Esophagus muscularis mucosa (tissue), 4 donors: ENCODE results near the gene SLC24A3. TPM values are rescaled to one million over a fixed set of nuclear protein-coding genes. Genes with fewer than 3 reads are reported as not detected.

Experiments
- DNase-seq: peaks from one replicate; pipeline ENCODE4 v3.0.0-alpha.2; 2017; ENCODE audit errors: extremely low spot score
- H3K27ac ChIP-seq, 4 donors: fragments of 200-600 bp; sonication (generic); replicated peaks in 1 of 4; 1 replicate in 3 of 4; 2 replicates in 1 of 4; pipeline ENCODE4 v1.5.1; 2016 to 2019; ENCODE audit warnings: mild to moderate bottlenecking in 1 of 4
- H3K27me3 ChIP-seq, 4 donors: fragments of 200-600 bp; sonication (generic); one replicate each; pipeline versions ENCODE4 v1.5.1 to v1.6.0; 2016 to 2019
- H3K36me3 ChIP-seq, 4 donors: fragments of 200-600 bp; sonication (generic); one replicate each; pipeline ENCODE4 v1.5.1; 2016 to 2019
- H3K4me1 ChIP-seq, 4 donors: fragments of 200-600 bp; sonication (generic); one replicate each; pipeline ENCODE4 v1.5.1; 2016 to 2019
- H3K4me3 ChIP-seq, 4 donors: fragments of 200-600 bp; sonication (generic); 1 replicate in 2 of 4; 2 replicates in 2 of 4; pipeline ENCODE4 v1.5.1; 2016 to 2019; ENCODE audit warnings: mild to moderate bottlenecking in 4 of 4, moderate library complexity in 1 of 4
- H3K9me3 ChIP-seq, 4 donors: fragments of 200-600 bp; sonication (generic); 1 replicate in 3 of 4; 2 replicates in 1 of 4; pipeline ENCODE4 v1.5.1; 2016 to 2019
- EP300 ChIP-seq: sonication (generic); formaldehyde crosslinking; IDR thresholded peaks from one replicate; pipeline ENCODE4 v1.6.1; 2017; ENCODE audit warnings: antibody characterized with exemption
- POLR2A ChIP-seq: fragments of 450-650 bp; IDR thresholded peaks from one replicate; pipeline ENCODE4 v1.6.1; 2017; ENCODE audit warnings: antibody characterized with exemption, moderate library complexity, mild to moderate bottlenecking, low read depth
- POLR2AphosphoS5 ChIP-seq, 2 donors: sonication (generic); formaldehyde crosslinking; IDR thresholded peaks; one replicate each; pipeline ENCODE4 v1.6.1; 2017; ENCODE audit warnings: antibody characterized with exemption in 2 of 2
- WGBS: methylation state at CpG from one replicate; pipeline ENCODE4 v1.1.5; 2018; 5-methylcytosine and 5-hydroxymethylcytosine counted together
- intact Hi-C: fragments of 100-400 bp; cut with DNase I; formaldehyde crosslinking; loops from one replicate; pipeline ENCODE4 v1.15.1; 2023
- total RNA-seq, 4 donors: library from RNA; depleted of rRNA; stranded (reverse); fragments of >200 nt; gene quantifications; one replicate each; pipeline versions ENCODE4 v1.1.0 to v1.2.1, GENCODE V29; 2016
- TF ChIP-seq, protein P1 (sequence below), 3 experiments: fragments of 200-600 bp in 2 of 3; fragments of 450-650 bp in 1 of 3; sonication (generic) in 2 of 3; IDR thresholded peaks; one replicate each; pipeline ENCODE4 v1.5.1; 2017 to 2019; ENCODE audit warnings: antibody characterized with exemption in 3 of 3, mild to moderate bottlenecking in 2 of 3, moderate library complexity in 1 of 3

SLC24A3 gene
- total RNA-seq, 4 donors from 2014 or later = 4.6 to 11.5 (median 6.6) TPM

DNA sequence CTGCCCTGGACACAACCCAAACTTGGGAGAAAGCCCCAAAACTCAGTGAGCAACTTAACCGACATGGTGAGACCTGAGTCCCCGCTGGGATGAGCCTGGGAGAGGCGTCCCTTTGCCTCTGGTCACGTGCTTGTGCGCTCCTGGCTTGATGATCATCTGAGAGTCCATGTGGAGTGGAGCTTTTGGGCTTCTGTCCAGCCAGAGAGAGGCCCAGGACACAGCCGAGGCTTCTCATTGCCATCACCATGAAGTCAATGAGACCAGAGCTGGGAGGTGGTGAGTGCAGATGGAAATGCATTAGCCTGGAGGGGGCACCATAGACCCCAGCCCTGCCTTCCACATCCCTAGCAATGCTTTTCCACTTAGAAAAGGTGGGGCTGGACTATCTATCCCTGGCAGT lies 250.0 kb downstream of the SLC24A3 start:
- Histone ChIP-seq H3K27ac (no peak overlapping the region), H3K36me3 (no peaks in the 10 kb centered on the region), H3K4me3 (no peak overlapping the region), H3K4me1 (peaks cover 0 to 11% (median 6%) of the 10 kb centered on the region in 4 donors), H3K9me3 (no peaks in the 10 kb centered on the region), H3K27me3 (no peaks in the 10 kb centered on the region)
- 88% methylated on average over 6 of the region's 6 CpGs for WGBS
- TF ChIP-seq, protein P1, sequence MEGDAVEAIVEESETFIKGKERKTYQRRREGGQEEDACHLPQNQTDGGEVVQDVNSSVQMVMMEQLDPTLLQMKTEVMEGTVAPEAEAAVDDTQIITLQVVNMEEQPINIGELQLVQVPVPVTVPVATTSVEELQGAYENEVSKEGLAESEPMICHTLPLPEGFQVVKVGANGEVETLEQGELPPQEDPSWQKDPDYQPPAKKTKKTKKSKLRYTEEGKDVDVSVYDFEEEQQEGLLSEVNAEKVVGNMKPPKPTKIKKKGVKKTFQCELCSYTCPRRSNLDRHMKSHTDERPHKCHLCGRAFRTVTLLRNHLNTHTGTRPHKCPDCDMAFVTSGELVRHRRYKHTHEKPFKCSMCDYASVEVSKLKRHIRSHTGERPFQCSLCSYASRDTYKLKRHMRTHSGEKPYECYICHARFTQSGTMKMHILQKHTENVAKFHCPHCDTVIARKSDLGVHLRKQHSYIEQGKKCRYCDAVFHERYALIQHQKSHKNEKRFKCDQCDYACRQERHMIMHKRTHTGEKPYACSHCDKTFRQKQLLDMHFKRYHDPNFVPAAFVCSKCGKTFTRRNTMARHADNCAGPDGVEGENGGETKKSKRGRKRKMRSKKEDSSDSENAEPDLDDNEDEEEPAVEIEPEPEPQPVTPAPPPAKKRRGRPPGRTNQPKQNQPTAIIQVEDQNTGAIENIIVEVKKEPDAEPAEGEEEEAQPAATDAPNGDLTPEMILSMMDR (IDR thresholded peaks at IDR 0.05) = no peak
- TF ChIP-seq POLR2A = no peak
- TF ChIP-seq EP300 = no peak
- TF ChIP-seq POLR2AphosphoS5 (IDR thresholded peaks at IDR 0.05) = no peak
- DNase-seq = no peak
- intact Hi-C loops = no loop called here

DNA sequence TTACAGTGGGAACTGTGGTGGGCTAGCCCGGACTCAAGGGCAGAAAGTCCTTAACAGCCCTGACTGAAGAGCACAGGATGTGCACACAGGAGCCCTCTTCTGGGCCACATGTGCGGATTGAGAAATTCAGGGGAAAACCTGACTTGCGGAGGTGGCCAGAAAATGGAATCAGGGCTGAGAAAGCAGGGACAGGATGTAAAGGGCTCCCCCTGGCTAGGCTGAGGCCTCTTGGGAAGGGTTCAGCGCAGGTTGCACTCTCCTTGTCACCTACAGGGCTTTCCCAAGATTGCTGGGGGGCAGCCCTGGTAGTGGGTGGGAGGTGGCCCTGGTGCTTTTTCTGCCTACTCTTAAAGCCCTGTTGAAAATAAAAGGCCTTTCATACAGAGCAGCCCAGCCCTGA lies 251.2 kb downstream of the SLC24A3 start:
- TF ChIP-seq POLR2AphosphoS5 (IDR thresholded peaks at IDR 0.05) (no peak), POLR2A (no peak), EP300 (no peak)
- TF ChIP-seq, protein P1 (IDR thresholded peaks at IDR 0.05) = no peak
- Histone ChIP-seq H3K4me3 (no peak overlapping the region), H3K27me3 (no peaks in the 10 kb centered on the region), H3K36me3 (no peaks in the 10 kb centered on the region), H3K9me3 (no peaks in the 10 kb centered on the region), H3K27ac (no peak overlapping the region), H3K4me1 (peaks cover 0 to 11% (median 4%) of the 10 kb centered on the region in 4 donors)
- WGBS = 97% methylated on average over 4 of the region's 4 CpGs
- DNase-seq = no peak
- intact Hi-C loops = no loop called here

DNA sequence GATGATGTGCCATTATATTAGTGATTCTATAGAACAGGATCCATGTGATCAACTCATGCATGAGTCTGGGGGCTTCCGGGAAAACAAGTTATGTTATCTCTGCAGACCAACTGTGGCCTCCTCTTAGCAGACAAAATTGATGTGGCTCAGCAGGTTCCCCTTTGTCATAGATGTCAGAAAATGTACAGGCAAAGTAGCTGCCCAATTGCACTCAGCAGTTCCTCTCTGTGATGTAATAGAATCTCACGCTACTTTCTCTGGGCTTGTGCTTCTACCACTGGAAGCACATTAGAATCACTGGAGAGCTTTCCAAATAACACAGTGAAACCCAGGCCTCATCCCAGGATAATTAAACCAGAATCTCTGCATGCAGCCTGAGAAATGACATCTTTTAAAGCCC lies 253.1 kb downstream of the SLC24A3 start:
- TF ChIP-seq POLR2A = no peak
- no peak for TF ChIP-seq POLR2AphosphoS5 (IDR thresholded peaks at IDR 0.05)
- H3K27me3 ChIP-seq = no peaks in the 10 kb centered on the region
- no peak overlapping the region for H3K27ac ChIP-seq
- peaks cover 0 to 11% (median 4%) of the 10 kb centered on the region in 4 donors for H3K4me1 ChIP-seq
- intact Hi-C loops = no loop called here
- H3K4me3 ChIP-seq = no peak overlapping the region
- no peaks in the 10 kb centered on the region for H3K36me3 ChIP-seq
- WGBS = 65% methylated on average over 2 of the region's 2 CpGs
- no peak for DNase-seq
- H3K9me3 ChIP-seq = no peaks in the 10 kb centered on the region

DNA sequence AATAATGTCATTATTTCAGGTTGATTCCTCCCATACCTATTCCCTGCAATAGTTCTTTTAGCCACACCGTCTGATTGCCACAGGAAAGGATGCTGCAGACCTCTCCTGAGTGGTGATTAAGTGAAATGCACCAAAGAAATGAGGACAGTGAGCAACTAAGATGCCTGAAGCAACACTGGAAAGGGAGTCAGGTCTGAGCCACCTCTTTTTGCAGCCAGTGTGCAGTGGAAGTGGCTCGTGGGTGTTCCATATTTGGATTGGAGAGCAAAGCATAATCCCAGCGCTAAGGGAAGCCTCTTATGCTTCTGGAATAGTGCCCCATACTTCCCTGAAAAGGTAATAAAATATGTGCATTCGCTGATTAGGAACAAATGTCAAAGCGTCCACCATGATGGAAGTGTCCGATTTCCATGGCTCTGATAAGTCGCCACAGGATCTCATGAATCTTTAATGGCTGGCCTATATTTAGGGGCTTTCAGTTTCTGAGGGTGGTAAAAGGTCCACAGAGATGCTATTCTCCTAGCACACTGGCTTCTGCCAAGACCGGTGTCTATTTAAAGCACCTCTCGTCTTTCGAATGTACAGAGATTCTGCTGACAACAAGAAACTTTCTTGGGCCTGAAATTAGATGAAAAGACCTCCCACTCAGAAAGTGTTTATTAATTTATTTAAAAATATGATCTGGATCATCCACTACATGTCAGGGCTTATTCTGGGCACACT lies 253.9 kb downstream of the SLC24A3 start:
- intact Hi-C loops = no loop called here
- Histone ChIP-seq H3K4me3 (no peak overlapping the region), H3K36me3 (no peaks in the 10 kb centered on the region), H3K27me3 (no peaks in the 10 kb centered on the region), H3K4me1 (peaks cover 0 to 11% (median 4%) of the 10 kb centered on the region in 4 donors), H3K27ac (no peak overlapping the region), H3K9me3 (no peaks in the 10 kb centered on the region)
- TF ChIP-seq POLR2AphosphoS5 (IDR thresholded peaks at IDR 0.05) (no peak), EP300 (no peak), POLR2A (no peak)
- TF ChIP-seq, protein P1 (IDR thresholded peaks at IDR 0.05) = no peak
- DNase-seq = no peak
- 63% methylated on average over 10 of the region's 10 CpGs for WGBS

DNA sequence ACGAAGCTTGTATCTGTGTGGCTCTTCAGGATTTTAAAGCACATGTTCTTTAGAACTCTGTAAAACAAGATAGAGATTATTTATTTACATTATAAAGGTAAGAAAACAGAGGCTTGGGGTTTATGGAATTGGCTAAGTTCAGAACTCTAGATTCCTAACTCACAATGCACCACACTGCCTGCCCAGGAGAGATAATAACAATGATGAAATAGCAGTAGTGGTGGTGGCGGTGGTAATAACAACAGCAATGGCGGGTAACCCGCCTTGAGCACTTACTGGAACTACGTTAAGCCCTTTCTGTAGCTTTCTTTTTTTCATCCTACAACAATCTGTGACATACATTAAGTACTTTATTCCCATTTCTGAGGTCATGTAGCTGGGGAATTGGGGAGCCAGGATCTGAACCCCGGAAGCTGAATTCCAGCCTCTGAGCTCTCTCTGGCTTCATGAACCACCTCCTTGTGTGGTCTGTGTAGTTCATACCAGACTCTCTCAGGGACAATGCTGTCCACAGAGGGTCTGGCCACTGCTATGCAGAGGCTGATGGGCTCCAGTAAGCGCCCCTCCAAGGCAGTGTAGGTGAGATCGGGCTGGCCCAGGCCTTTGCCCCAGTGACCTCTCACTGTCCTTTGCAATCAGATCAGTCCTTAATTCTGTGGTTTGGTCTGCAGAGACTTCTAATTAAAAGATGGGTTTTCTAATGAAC lies 260.9 kb downstream of the SLC24A3 start:
- no peak for DNase-seq
- TF ChIP-seq POLR2AphosphoS5 (IDR thresholded peaks at IDR 0.05) = no peak
- no peak for TF ChIP-seq EP300
- TF ChIP-seq POLR2A = no peak
- TF ChIP-seq, protein P1 (IDR thresholded peaks at IDR 0.05) = no peak

More for the DNA sequence above, 260.9 kb downstream of the SLC24A3 start:
- Histone ChIP-seq H3K9me3 (no peaks in the 10 kb centered on the region), H3K27me3 (no peaks in the 10 kb centered on the region), H3K27ac (no peak overlapping the region), H3K4me3 (no peak overlapping the region), H3K36me3 (no peaks in the 10 kb centered on the region), H3K4me1 (no peaks in the 10 kb centered on the region)
- intact Hi-C loops = no loop called here
- 90% methylated on average over 7 of the region's 8 CpGs for WGBS
